HCT116 (cell line): ENCODE data around the gene TMEM141.

Experiments used
- POLR2A ChIP-seq: IDR thresholded peaks from 2 replicates; pipeline ENCODE4 v1.7.0; 2011; ENCODE audit warnings: borderline replicate concordance; ENCODE audit not compliant: insufficient read depth, insufficient read length; ENCODE audit errors: extremely low read depth
- SRF ChIP-seq: IDR thresholded peaks from 2 replicates; pipeline ENCODE4 v1.6.1; 2012; ENCODE audit warnings: low read depth
- TF ChIP-seq, protein P1 (sequence below), 3 experiments: fragments of 200-600 bp in 1 of 3; sonication (generic) in 1 of 3; IDR thresholded peaks in 2 of 3; conservative IDR thresholded peaks in 1 of 3; 2 replicates each; pipeline ENCODE4 v1.5.1; 2012 to 2017; ENCODE audit warnings: low read depth in 2 of 3, low read length in 2 of 3, antibody characterized with exemption in 1 of 3, borderline replicate concordance in 1 of 3, control low read depth in 1 of 3, mild to moderate bottlenecking in 1 of 3, mixed read lengths in 1 of 3, mixed run types in 1 of 3, moderate library complexity in 1 of 3; ENCODE audit not compliant: insufficient read depth in 1 of 3
- TF ChIP-seq, protein P2 (sequence below): IDR thresholded peaks from 2 replicates; pipeline ENCODE4 v1.6.1; 2012

- no peak for TF ChIP-seq POLR2A
- TF ChIP-seq, protein P1, sequence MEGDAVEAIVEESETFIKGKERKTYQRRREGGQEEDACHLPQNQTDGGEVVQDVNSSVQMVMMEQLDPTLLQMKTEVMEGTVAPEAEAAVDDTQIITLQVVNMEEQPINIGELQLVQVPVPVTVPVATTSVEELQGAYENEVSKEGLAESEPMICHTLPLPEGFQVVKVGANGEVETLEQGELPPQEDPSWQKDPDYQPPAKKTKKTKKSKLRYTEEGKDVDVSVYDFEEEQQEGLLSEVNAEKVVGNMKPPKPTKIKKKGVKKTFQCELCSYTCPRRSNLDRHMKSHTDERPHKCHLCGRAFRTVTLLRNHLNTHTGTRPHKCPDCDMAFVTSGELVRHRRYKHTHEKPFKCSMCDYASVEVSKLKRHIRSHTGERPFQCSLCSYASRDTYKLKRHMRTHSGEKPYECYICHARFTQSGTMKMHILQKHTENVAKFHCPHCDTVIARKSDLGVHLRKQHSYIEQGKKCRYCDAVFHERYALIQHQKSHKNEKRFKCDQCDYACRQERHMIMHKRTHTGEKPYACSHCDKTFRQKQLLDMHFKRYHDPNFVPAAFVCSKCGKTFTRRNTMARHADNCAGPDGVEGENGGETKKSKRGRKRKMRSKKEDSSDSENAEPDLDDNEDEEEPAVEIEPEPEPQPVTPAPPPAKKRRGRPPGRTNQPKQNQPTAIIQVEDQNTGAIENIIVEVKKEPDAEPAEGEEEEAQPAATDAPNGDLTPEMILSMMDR (IDR thresholded peaks at IDR 0.05 in 2 of 3, conservative IDR thresholded peaks at IDR 0.05 in 1 of 3; ENCODE audit: borderline replicate concordance in 1 of 3, insufficient read depth in 1 of 3, low read depth in 2 of 3, low read length in 2 of 3), result peak in 2 of 3 experiments; percentile 48 to 71; a peak in 4 of 6 replicates
- no peak for TF ChIP-seq SRF
- TF ChIP-seq, protein P2, sequence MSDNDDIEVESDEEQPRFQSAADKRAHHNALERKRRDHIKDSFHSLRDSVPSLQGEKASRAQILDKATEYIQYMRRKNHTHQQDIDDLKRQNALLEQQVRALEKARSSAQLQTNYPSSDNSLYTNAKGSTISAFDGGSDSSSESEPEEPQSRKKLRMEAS, result no peak
Measured at GRCh38 chr9:136742591-136743391, 48.4 kb upstream of the TMEM141 start, which contains the start of gene LCN10.
